AML-193 (cell line): ENCODE results near the gene DNMT3A.

Experiments used
- DNase-seq, 2 experiments: peaks; one replicate each; lab custom pipeline; 2025; lab: John Stamatoyannopoulos, UW

DNMT3A gene

GRCh38 chr2:25373269-25373981 is 31.7 kb upstream of the DNMT3A start:
- DNase-seq, result no peak

GRCh38 chr2:25372405-25373268 is 30.9 kb upstream of the DNMT3A start:
- no peak for DNase-seq

- DNase-seq, result no peak
Observed at GRCh38 chr2:25371253-25372241, 29.8 kb upstream of the DNMT3A start.

- DNase-seq, result no peak
Observed at GRCh38 chr2:25369876-25370275, 28.2 kb upstream of the DNMT3A start.

- DNase-seq, result no peak
Observed at GRCh38 chr2:25369439-25369838, 27.7 kb upstream of the DNMT3A start.

- no peak for DNase-seq
Observed at GRCh38 chr2:25368660-25369059, 26.9 kb upstream of the DNMT3A start.

GRCh38 chr2:25367296-25367695 is 25.6 kb upstream of the DNMT3A start:
- no peak for DNase-seq

GRCh38 chr2:25366629-25367028 is 24.9 kb upstream of the DNMT3A start:
- DNase-seq, result no peak

GRCh38 chr2:25365241-25365640 is 23.5 kb upstream of the DNMT3A start:
- DNase-seq, result no peak

GRCh38 chr2:25363733-25364132 is 22.0 kb upstream of the DNMT3A start:
- no peak for DNase-seq

- DNase-seq, result peak; percentile 75 to 82
Observed at GRCh38 chr2:25362434-25363145, 20.9 kb upstream of the DNMT3A start.

GRCh38 chr2:25362049-25362433 is 20.3 kb upstream of the DNMT3A start:
- DNase-seq, result peak; percentile 88 to 89

- no peak for DNase-seq
Observed at GRCh38 chr2:25361261-25362048, 19.7 kb upstream of the DNMT3A start.

GRCh38 chr2:25358836-25359235 is 17.1 kb upstream of the DNMT3A start:
- no peak for DNase-seq

GRCh38 chr2:25358249-25358815 is 16.6 kb upstream of the DNMT3A start:
- no peak for DNase-seq

- no peak for DNase-seq
Observed at GRCh38 chr2:25356088-25356487, 14.4 kb upstream of the DNMT3A start.

- no peak for DNase-seq
Observed at GRCh38 chr2:25355270-25355669, 13.5 kb upstream of the DNMT3A start.

GRCh38 chr2:25354116-25354515 is 12.4 kb upstream of the DNMT3A start:
- no peak for DNase-seq

GRCh38 chr2:25349397-25349796 is 7.7 kb upstream of the DNMT3A start:
- DNase-seq, result no peak

- no peak for DNase-seq
Observed at GRCh38 chr2:25347846-25348245, 6.1 kb upstream of the DNMT3A start.
